HG02678 (cell line): Measurements from ENCODE around the gene MRPL27.
"Not testable (repeated sequence)": the region's sequence is repeated elsewhere in the genome, so short reads cannot be mapped to it uniquely, and the experiment has no call there.

Source experiments
- ATAC-seq: cut with Tn5 transposase; IDR thresholded peaks from one replicate; pipeline ENCODE4 v1.9.1; 2021; ENCODE audit warnings: mild to moderate bottlenecking, moderate library complexity; ENCODE audit not compliant: unreplicated experiment

MRPL27 gene

DNA sequence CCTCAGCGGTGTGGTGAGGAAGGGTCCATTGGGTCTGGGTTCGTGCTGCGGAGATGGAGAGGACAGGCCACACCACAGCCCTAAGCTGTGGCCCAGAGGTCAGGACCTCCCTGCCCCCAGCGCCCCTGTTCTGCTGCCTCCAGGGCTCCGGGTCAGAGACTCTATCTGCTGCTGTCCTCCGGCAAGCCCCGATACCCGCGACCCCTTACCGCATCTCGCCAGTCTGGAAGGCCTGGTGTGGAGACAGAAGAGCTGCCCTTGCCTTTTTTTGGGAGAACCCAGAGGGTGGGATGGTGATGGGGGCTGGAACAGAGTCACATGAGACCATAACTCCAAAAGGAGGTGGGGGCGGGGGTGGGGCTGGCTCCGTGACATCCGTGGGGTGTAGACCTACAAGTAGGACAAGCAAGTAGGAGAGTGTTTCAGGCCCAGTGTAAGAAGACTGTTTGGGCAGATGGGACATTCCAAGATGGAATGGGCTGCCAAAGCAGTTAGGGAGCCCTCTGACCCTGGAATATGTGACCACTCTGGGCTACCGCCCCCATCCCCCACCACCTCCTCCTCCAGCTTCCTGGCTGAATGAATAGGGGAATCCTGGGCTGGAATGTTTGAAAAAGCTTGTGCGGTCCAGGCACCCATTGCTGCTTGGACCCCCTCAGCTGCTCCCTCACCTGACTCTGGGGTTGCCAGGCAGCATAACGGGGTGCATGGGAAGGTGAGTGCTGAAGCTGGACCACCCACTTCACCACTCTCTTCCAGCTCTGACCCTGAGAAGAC lies 25.7 kb downstream of the MRPL27 start:
- no peak for ATAC-seq

DNA sequence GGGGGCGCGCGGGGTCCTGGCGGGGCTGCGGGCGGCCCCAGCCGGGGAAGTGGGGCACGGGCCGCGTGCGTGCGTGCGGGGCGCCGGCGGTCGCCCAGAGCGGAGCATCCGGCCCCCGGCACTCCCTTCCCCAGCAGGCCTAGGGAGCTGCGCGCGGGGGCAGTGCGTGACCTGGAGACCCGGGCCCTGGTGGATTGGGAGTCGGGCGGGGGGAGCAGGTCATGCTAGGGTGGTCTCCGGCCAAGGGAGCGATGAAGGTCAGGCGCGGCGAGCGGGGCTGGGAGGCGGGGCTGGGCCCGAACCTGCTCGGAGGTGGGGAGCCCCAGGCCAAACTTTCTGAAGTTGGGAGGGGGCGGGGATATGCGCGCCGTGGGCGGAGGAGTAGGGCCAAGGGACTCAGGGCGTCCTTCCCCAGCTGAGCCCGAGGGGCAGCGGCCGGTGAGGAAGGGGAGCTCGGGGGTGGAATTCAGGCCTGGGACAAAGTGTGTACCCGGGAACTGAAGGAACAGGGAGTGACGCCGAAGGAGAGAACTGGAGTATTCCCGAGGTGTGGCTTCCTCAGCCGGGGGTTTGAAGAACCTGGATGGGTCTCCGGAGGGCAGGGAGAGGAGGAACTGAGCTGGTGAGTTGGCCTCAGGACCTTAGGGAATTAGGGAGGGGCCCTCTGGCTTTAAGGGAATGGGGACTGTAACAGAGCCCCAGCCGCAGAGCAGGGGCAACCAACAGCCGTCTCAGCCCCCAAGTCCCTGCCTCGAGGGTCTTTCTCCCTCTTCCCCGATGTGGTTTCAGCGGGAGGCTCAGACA lies 26.5 kb downstream of the MRPL27 start:
- ATAC-seq, result peak; percentile 59

DNA sequence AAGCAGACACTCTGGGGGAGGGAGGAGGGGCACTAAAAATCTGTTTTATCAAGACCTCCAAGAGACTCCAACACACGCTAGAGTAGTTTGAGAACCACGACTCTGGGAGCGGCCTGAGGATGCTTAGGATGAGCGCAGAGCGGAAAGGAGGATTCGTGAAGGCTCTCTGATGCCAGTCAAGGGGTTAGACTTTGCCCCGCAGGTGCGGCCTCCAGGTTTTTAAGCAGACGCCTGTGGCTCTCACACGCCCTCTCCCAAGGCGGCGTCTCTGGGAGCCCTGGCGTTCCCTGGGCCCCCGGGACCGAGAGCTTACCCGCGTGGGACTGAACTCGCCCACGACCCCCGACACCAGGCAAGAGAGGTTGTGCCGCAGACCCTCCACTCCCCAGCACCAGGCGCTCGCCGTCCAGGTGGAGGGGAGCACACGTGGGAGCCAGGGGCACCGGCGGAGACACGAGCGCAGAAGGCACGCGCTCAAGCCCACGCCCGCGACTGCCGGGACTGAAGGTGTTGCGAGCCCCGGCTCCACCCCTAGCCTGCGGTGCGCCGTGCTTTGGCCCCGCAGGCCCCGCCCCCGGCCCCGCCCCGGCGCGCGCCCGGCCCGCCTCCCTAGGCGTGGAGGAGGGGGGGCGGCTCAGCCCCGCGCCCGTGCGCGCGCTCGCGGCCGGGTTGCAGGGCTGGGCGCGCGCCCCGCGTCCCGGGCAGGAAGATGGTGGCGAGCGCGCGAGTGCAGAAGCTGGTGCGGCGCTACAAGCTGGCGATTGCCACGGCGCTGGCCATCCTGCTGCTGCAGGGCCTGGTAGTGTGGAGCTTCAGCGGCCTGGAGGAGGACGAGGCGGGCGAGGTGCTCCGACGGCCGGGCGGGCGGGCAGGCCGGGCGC lies 27.3 kb downstream of the MRPL27 start, which contains the start of gene XYLT2:
Gene XYLT2, plus strand, starts transcription at position 695 of the 881 bp plus-strand sequence. Its CDS starts 15 bp downstream, at position 710.
- ATAC-seq, result peak; percentile 77

DNA sequence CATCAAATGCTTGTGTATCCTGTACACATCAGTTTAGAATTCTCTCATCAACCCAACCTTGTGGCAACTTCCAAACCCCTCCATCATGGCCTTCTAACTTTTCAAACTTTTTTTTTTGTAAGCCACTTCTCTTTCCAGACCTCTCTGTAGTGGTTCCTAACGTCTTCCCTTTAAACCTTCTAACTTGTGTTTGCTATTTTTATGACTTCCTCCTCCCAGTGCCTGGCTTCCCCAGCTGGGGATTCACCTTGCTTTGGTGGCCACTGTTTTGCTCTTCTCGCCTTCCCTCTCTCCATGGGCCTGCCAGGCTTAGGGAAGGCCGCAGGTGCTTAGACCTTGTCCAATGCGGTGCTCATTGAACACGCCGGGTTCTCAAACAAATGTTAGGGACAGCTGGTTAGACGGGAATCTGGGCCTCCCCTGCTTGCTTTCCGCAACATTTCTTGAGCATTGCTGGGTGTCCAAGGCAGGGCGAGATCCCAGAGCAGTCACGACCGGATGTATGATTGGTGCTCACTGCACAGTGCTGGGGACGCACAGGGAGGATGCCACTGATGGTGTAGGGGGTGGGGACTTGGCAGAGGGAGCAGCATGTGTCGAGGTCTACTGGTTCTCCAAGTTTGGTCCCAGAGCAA lies 28.1 kb downstream of the MRPL27 start:
- no peak for ATAC-seq

GRCh38 chr17:50339381-50339780 lies 33.6 kb downstream of the MRPL27 start:
- no peak for ATAC-seq

- no peak for ATAC-seq
Measured at GRCh38 chr17:50338645-50339044, 34.3 kb downstream of the MRPL27 start.

DNA sequence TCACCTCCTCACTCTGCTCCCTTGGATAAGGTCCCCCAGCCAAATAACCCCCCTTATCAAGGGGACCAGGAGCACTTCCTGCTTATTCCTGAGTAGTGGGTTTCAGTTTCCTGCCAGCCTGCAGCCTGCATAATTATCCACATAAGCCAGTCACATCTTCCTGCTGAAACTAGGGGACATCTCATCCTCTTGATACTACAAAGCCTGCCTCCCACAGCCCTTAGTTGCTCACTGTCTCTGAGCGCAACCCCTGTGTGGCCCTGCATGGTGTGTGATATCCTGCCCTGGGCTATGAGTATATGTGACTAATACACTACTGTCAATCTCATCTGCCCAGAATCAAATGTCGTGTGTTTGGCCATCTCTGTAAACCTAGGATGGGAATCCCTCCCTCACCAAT lies 35.0 kb downstream of the MRPL27 start:
- ATAC-seq, result no peak

GRCh38 chr17:50333291-50334057 lies 39.5 kb downstream of the MRPL27 start:
- not testable (repeated sequence) for ATAC-seq

DNA sequence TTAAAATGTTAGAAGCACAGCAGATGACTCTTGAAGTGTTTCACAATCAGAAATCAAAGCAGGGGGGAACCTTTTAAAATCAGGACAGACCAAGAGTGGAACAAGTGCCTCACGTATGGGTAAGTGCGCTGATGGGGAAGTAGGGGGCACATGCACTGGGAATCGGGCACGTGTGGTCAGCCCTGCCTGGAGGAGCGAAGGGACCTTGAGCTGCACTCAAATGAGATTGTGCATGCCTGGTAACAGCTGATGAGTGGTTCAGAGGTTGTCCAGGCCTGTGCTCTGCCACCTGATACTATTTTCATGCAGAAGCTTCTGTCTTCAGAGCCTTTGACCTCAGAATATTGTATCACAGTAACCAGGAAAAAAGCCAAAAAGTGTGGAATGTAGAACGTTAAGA lies 40.8 kb downstream of the MRPL27 start:
- ATAC-seq, result no peak

DNA sequence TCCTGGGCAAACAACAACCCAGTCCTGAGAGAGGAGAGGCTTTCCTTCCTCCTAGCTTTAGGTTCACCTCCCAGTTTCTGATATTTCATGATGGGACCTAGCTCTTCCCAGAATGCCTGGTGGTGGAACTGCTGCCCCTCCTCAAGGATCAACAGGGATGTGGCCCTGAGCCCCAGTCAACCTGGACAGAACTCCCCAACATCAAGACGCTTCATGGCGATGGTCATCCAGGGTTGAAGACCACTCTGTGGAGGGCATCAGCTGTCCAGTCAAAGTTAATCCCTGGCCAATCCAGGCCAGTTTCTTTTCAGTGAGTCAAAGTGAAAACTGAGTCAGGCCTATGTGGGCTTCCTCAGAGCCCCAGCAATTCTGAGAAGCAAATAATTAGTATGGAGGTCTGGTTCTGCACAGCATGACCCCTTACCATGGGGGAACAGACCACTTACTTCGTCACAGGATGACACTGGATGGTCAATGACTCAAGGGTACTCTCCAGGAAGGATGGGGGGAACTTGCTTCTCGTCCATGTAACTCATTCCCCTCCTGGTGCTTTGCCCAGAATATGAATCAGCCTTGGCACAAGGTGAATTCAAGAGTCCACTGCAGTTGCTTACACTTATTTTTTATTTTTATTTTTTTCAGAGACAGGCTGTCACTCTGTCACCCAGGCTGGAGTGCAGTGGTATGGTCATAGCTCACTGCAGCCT lies 41.7 kb downstream of the MRPL27 start:
- ATAC-seq, result no peak

- ATAC-seq, result no peak
Measured at GRCh38 chr17:50330151-50330775, 42.7 kb downstream of the MRPL27 start.

- ATAC-seq, result no peak
Measured at GRCh38 chr17:50329716-50330115, 43.3 kb downstream of the MRPL27 start.

- ATAC-seq, result no peak
Measured at GRCh38 chr17:50328363-50329325, 44.3 kb downstream of the MRPL27 start.

- ATAC-seq, result peak; percentile 48
Measured at GRCh38 chr17:50326831-50327364, 46.1 kb downstream of the MRPL27 start.

DNA sequence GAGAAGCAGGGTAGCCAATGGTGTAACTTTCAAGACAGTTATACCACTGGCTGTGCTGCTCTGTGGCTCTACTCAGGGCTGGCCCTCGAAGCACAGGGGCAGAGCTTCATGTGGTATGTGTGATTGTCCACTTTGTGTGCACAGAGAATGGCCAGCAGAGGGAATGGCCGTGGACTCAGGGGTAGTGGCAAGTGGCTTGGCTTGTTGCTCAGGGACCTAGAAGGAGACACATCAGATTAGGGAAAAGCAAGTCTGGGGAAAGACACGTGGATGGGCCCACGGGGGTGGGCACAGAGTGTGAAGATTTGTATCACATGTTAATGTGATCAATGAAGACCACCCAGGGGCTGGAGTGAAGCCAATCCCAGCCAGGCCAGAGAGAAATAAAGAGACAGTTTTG lies 47.1 kb downstream of the MRPL27 start:
- ATAC-seq, result no peak

DNA sequence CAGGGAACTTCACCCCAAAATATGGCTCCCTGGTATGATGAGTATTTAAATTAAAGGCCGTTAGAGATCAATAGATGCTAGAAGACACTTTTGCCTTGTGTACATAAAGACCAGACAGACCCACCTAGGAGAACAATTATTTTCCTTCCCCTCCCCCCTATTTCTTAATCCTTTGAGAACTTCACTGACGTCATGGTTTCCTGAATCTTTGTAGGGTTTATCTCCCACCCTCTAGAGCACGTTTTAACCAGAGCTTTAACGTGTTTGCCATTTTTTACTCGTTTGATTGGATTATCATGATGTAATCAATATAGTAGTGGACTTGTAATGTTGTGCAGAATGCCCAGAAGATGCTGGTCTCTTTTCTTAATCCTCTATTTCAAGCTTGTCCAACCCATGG lies 49.9 kb downstream of the MRPL27 start:
- ATAC-seq, result no peak

GRCh38 chr17:50322271-50322670 lies 50.7 kb downstream of the MRPL27 start:
- no peak for ATAC-seq
